K562 (cell line): ENCODE measurements around the gene PDE4D. TPM values are rescaled to one million over a fixed set of nuclear protein-coding genes. Genes with fewer than 3 reads are reported as not detected.

Experiments used
- ATAC-seq: fragments of 200-7000 bp; cut with Tn5 transposase; 3 replicates; pipeline ENCODE4 v1.9.1; 2020; ENCODE audit warnings: moderate library complexity
- BruUV-seq: library from RNA; stranded (reverse); fragments of 400-500 nt; replicated peaks from 2 replicates; lab custom pipeline; 2021; lab: Mats Ljungman, UMichigan
- CTCF ChIA-PET: fragments of 300-600 bp; formaldehyde crosslinking; extraction: SDS; loops from one replicate; lab custom pipeline; 2021; ENCODE audit warnings: low intra/inter-chr PET ratio; lab: Yijun Ruan, JAX
- POLR2A ChIA-PET: fragments of 300-600, 350-650 bp; sonication (Branson Sonifier 250); formaldehyde crosslinking; extraction: SDS; loops from one replicate; lab custom pipeline; 2021; ENCODE audit warnings: antibody characterized with exemption, inconsistent platforms; lab: Yijun Ruan, JAX
- DNase-seq, 4 experiments: peaks; one replicate each; pipeline versions ENCODE4 v3.0.0 to v3.0.0-alpha.2; 2011 to 2018; ENCODE audit warnings: low spot score in 3 of 4, mixed read lengths in 3 of 4; ENCODE audit errors: extremely low read depth in 1 of 4
- FAIRE-seq: peaks from 2 replicates; lab custom pipeline; 2011; peaks lifted over from hg19 to GRCh38; lab: Jason Lieb, UNC
- H2AFZ ChIP-seq: 2 replicates; pipeline ENCODE4 v1.6.0; 2011; ENCODE audit warnings: low read depth, low read length, control low read depth, inconsistent platforms
- H3K27ac ChIP-seq: fragments of 200-600 bp; 3 replicates; pipeline ENCODE4 v1.8.0; 2011; ENCODE audit warnings: low read depth, mild to moderate bottlenecking, control low read depth, inconsistent platforms, low read length, moderate library complexity, mixed read lengths; ENCODE audit errors: extremely low read depth
- H3K27me3 ChIP-seq, 2 experiments: fragments of 300-600 bp in 1 of 2; 2 replicates in 1 of 2; 3 replicates in 1 of 2; pipeline versions ENCODE4 v1.6.0 to v1.8.0; 2011; ENCODE audit warnings: inconsistent platforms in 2 of 2, low read length in 2 of 2, mild to moderate bottlenecking in 1 of 2, mixed read lengths in 1 of 2, moderate library complexity in 1 of 2; ENCODE audit not compliant: control insufficient read depth in 2 of 2, insufficient read depth in 2 of 2
- H3K36me3 ChIP-seq: fragments of 300-600 bp; 3 replicates; pipeline ENCODE4 v1.8.0; 2011; ENCODE audit warnings: mild to moderate bottlenecking, low read length, inconsistent platforms; ENCODE audit not compliant: control insufficient read depth, insufficient read depth
- H3K4me1 ChIP-seq, 2 experiments: fragments of 200-600 bp in 1 of 2; replicated peaks in 1 of 2; 2 replicates in 1 of 2; 3 replicates in 1 of 2; pipeline versions ENCODE4 v1.5.1 to v1.8.0; 2011; ENCODE audit warnings: inconsistent platforms in 2 of 2, low read length in 2 of 2, mild to moderate bottlenecking in 1 of 2, mixed read lengths in 1 of 2, moderate library complexity in 1 of 2; ENCODE audit not compliant: control insufficient read depth in 2 of 2, insufficient read depth in 2 of 2
- H3K4me2 ChIP-seq: 2 replicates; pipeline ENCODE4 v1.6.1; 2011; ENCODE audit warnings: low read length, control low read depth, inconsistent platforms, mixed read lengths; ENCODE audit not compliant: insufficient read depth
- H3K4me3 ChIP-seq: fragments of 200-600 bp; sonication (generic), shearing (Covaris generic); 2 replicates; pipeline ENCODE4 v1.5.1; 2016; ENCODE audit warnings: control low read depth, inconsistent platforms
- H3K79me2 ChIP-seq: fragments of 200-600 bp; 3 replicates; pipeline ENCODE4 v1.8.0; 2011; ENCODE audit warnings: low read length, inconsistent platforms; ENCODE audit not compliant: control insufficient read depth, insufficient read depth
- H3K9ac ChIP-seq, 2 experiments: 2 replicates each; pipeline versions ENCODE4 v1.6.0 to v1.6.1; 2011; ENCODE audit warnings: low read depth in 2 of 2, low read length in 2 of 2, control low read depth in 1 of 2, inconsistent platforms in 1 of 2, mild to moderate bottlenecking in 1 of 2, mixed read lengths in 1 of 2; ENCODE audit not compliant: insufficient read depth in 1 of 2
- H3K9me1 ChIP-seq: one replicate; pipeline ENCODE4 v1.6.0; 2011; ENCODE audit warnings: inconsistent platforms, mild to moderate bottlenecking, low read length, moderate library complexity; ENCODE audit not compliant: control insufficient read depth, insufficient read depth
- H3K9me3 ChIP-seq: replicated peaks from 2 replicates; pipeline ENCODE4 v1.5.1; 2011; ENCODE audit warnings: low read depth, low read length, inconsistent platforms; ENCODE audit not compliant: control insufficient read depth, insufficient read depth
- H4K20me1 ChIP-seq: replicated peaks from 2 replicates; pipeline ENCODE4 v1.6.1; 2011; ENCODE audit warnings: low read length, inconsistent platforms, mixed read lengths; ENCODE audit not compliant: control insufficient read depth, insufficient read depth
- ADNP ChIP-seq: fragments of 200-800 bp; sonication (Bioruptor generic); IDR thresholded peaks from 2 replicates; pipeline ENCODE4 v1.6.1; 2016; ENCODE audit warnings: missing genetic modification characterization, missing compliant biosample characterization
- CREM ChIP-seq: IDR thresholded peaks from 2 replicates; pipeline ENCODE4 v1.6.1; 2014; ENCODE audit warnings: antibody characterized with exemption, low read depth
- EHMT2 ChIP-seq: fragments of 450-650 bp; IDR thresholded peaks from 2 replicates; pipeline ENCODE4 v1.6.1; 2018; ENCODE audit warnings: antibody characterized with exemption
- FOXK2 ChIP-seq, 2 experiments: fragments of 450-650 bp; IDR thresholded peaks in 1 of 2; conservative IDR thresholded peaks in 1 of 2; 2 replicates each; pipeline ENCODE4 v1.6.1; 2016; ENCODE audit warnings: low read depth in 2 of 2, mild to moderate bottlenecking in 1 of 2
- JUNB ChIP-seq: fragments of 450-650 bp; formaldehyde crosslinking; conservative IDR thresholded peaks from 2 replicates; pipeline ENCODE4 v1.4.0; 2020; ENCODE audit warnings: mild to moderate bottlenecking
- KHSRP ChIP-seq: fragments of 450-650 bp; IDR thresholded peaks from 2 replicates; pipeline ENCODE4 v1.6.1; 2017
- NONO ChIP-seq, 2 experiments: fragments of 200-400 bp in 1 of 2; fragments of 450-650 bp in 1 of 2; formaldehyde crosslinking in 1 of 2; IDR thresholded peaks; 2 replicates each; pipeline ENCODE4 v1.6.1; 2017; ENCODE audit warnings: low read depth in 2 of 2, mild to moderate bottlenecking in 2 of 2, moderate library complexity in 2 of 2, low read length in 1 of 2
- NRF1 ChIP-seq, 2 experiments: fragments of 450-650 bp; IDR thresholded peaks in 1 of 2; conservative IDR thresholded peaks in 1 of 2; 2 replicates each; pipeline ENCODE4 v1.6.1; 2014; ENCODE audit warnings: mild to moderate bottlenecking in 2 of 2
- POLR2AphosphoS2 ChIP-seq: IDR thresholded peaks from 2 replicates; pipeline ENCODE4 v1.6.1; 2012; ENCODE audit warnings: low read length, improper control_type of control experiment
- POLR3A ChIP-seq: IDR thresholded peaks from 2 replicates; pipeline ENCODE4 v1.6.1; 2011; ENCODE audit warnings: borderline replicate concordance, mild to moderate bottlenecking, moderate library complexity; ENCODE audit not compliant: insufficient read length, insufficient read depth; ENCODE audit errors: extremely low read depth
- RBM14 ChIP-seq: fragments of 200-400 bp; formaldehyde crosslinking; IDR thresholded peaks from 2 replicates; pipeline ENCODE4 v1.6.1; 2018; ENCODE audit warnings: low read depth, mild to moderate bottlenecking, low read length, moderate library complexity, borderline replicate concordance; ENCODE audit not compliant: insufficient read depth
- SAFB ChIP-seq: fragments of 200-400 bp; formaldehyde crosslinking; IDR thresholded peaks from 2 replicates; pipeline ENCODE4 v1.6.1; 2017; ENCODE audit warnings: low read depth, low read length, borderline replicate concordance
- TOE1 ChIP-seq, 2 experiments: fragments of 450-650 bp in 1 of 2; sonication (generic) in 1 of 2; formaldehyde crosslinking in 1 of 2; IDR thresholded peaks; 2 replicates each; pipeline versions ENCODE4 v1.7.1 to v1.8.0; 2016 to 2022; ENCODE audit warnings: borderline replicate concordance in 2 of 2, mild to moderate bottlenecking in 2 of 2, antibody characterized with exemption in 1 of 2, inconsistent platforms in 1 of 2, low read depth in 1 of 2, missing genetic modification reagents in 1 of 2, moderate library complexity in 1 of 2
- XRCC3 ChIP-seq: fragments of 450-650 bp; IDR thresholded peaks from 2 replicates; pipeline ENCODE4 v1.6.1; 2017; ENCODE audit warnings: mild to moderate bottlenecking, moderate library complexity
- ZNF24 ChIP-seq: fragments of 450-650 bp; IDR thresholded peaks from 2 replicates; pipeline ENCODE4 v1.6.1; 2016
- in situ Hi-C: fragments of 300-500 bp; cut with MboI; formaldehyde crosslinking; loops from 4 replicates; pipeline ENCODE4 v1.15.0; 2018; ENCODE audit warnings: inconsistent platforms, mixed read lengths
- intact Hi-C: fragments of 100-400 bp; cut with micrococcal nuclease; formaldehyde crosslinking; loops from 2 replicates; pipeline ENCODE4 v1.14.2; 2022
- polyA plus RNA-seq, 8 experiments: library from polyadenylated mRNA; depleted of rRNA in 4 of 8; stranded (reverse) in 5 of 8; unstranded in 3 of 8; fragments of >200 nt; fragmentation: Nextera tagmentation in 2 of 8; fragmentation: Illumina TruSeq in 1 of 8; extraction: Ambion mirVana in 2 of 8; extraction: Trizol in 1 of 8; gene quantifications; 2 replicates each; pipeline versions ENCODE4 v1.2.1 to v1.2.3, GENCODE V29; 2011 to 2014; ENCODE audit warnings: inconsistent platforms in 1 of 8, missing spikeins in 1 of 8
- total RNA-seq, 7 experiments: library from RNA; depleted of rRNA in 6 of 7; stranded (reverse); fragments of >200 nt in 6 of 7; fragmentation: Illumina TruSeq in 2 of 7; extraction: Trizol in 2 of 7; gene quantifications; 2 replicates each; pipeline versions ENCODE4 v1.2.1 to v1.2.3, GENCODE V29; 2011 to 2021; ENCODE audit warnings: low replicate concordance in 1 of 7
- TF ChIP-seq, protein P1 (sequence below): sonication (generic); formaldehyde crosslinking; IDR thresholded peaks from 2 replicates; pipeline ENCODE4 v1.8.1; 2023; ENCODE audit warnings: mild to moderate bottlenecking, missing genetic modification reagents

PDE4D gene
- total and polyA plus RNA-seq, 9 of the 15 experiments (the other 6 are each of a cell fraction or from before 2014, with no cell fraction given): 0.04 to 0.46 (median 0.13) TPM

DNA sequence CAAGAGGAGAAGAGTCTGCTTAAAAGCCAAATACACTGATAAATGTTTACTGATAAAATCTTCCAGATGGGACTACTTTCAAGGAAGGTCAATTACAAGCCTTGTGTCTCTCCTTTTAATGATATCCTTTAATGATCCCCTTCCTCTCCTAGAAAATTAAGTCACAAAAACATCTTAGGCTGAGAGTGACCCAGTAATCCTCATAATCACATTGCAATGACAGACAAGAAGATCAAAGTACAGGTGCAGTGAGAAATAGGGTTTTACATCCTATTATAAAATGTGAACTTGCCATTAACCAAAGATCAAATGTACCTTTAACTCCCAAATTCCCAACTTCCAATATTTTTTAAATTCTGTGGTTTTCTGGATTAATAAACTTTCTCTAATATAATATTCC, 795.8 kb downstream of the PDE4D start:
- Histone ChIP-seq H3K9me1 (no peaks in the 10 kb centered on the region), H4K20me1 (no peaks in the 10 kb centered on the region), H3K4me2 (no peak overlapping the region), H3K27ac (no peak overlapping the region), H3K4me3 (no peak overlapping the region), H3K4me1 (no peaks in the 10 kb centered on the region), H3K27me3 (no peaks in the 10 kb centered on the region), H3K79me2 (no peaks in the 10 kb centered on the region), H3K9ac (no peak overlapping the region), H3K9me3 (no peaks in the 10 kb centered on the region), H2AFZ (no peak overlapping the region)
- ATAC-seq: no peak
- ChIA-PET POLR2A (no interaction called here), CTCF (no interaction called here)
- in situ Hi-C loops: no loop called here
- FAIRE-seq: no peak
- no peak for DNase-seq
- intact Hi-C loops: no loop called here
- TF ChIP-seq NONO (IDR thresholded peaks at IDR 0.05; ENCODE audit: low read depth in 2 of 2, low read length in 1 of 2) (no peak), RBM14 (no peak), KHSRP (no peak), CREM (no peak), XRCC3 (no peak), TOE1 (IDR thresholded peaks at IDR 0.05; ENCODE audit: borderline replicate concordance) (no peak), TOE1 (CRISPR knock-in tag; IDR thresholded peaks at IDR 0.05; ENCODE audit: borderline replicate concordance, low read depth) (no peak), EHMT2 (no peak), SAFB (no peak), ADNP (tag) (no peak), POLR2AphosphoS2 (no peak), JUNB (no peak), ZNF24 (no peak), FOXK2 (conservative IDR thresholded peaks at IDR 0.05 in 1 of 2, IDR thresholded peaks at IDR 0.05 in 1 of 2; ENCODE audit: low read depth in 2 of 2) (no peak), POLR3A (no peak), NRF1 (conservative IDR thresholded peaks at IDR 0.05 in 1 of 2, IDR thresholded peaks at IDR 0.05 in 1 of 2) (no peak)
- TF ChIP-seq, protein P1, sequence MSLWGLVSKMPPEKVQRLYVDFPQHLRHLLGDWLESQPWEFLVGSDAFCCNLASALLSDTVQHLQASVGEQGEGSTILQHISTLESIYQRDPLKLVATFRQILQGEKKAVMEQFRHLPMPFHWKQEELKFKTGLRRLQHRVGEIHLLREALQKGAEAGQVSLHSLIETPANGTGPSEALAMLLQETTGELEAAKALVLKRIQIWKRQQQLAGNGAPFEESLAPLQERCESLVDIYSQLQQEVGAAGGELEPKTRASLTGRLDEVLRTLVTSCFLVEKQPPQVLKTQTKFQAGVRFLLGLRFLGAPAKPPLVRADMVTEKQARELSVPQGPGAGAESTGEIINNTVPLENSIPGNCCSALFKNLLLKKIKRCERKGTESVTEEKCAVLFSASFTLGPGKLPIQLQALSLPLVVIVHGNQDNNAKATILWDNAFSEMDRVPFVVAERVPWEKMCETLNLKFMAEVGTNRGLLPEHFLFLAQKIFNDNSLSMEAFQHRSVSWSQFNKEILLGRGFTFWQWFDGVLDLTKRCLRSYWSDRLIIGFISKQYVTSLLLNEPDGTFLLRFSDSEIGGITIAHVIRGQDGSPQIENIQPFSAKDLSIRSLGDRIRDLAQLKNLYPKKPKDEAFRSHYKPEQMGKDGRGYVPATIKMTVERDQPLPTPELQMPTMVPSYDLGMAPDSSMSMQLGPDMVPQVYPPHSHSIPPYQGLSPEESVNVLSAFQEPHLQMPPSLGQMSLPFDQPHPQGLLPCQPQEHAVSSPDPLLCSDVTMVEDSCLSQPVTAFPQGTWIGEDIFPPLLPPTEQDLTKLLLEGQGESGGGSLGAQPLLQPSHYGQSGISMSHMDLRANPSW (CRISPR knock-in tag): no peak
- TF ChIP-seq, all 486 proteins: peak for 0
- H3K36me3 ChIP-seq: no peaks in the 10 kb centered on the region
- no TSS peak for BruUV-seq
